Tibial artery (tissue), 4 donors: Measurements from ENCODE around the gene CXCR3.
"Not testable (repeated sequence)": the region's sequence is repeated elsewhere in the genome, so short reads cannot be mapped to it uniquely, and the experiment has no call there.

ENCODE experiments used
- DNase-seq, 2 donors: peaks; one replicate each; pipeline ENCODE4 v3.0.0-alpha.2; 2019
- H3K27ac ChIP-seq, 2 donors: fragments of 200-600 bp; sonication (generic) in 1 of 2; 1 replicate in 1 of 2; 2 replicates in 1 of 2; pipeline ENCODE4 v1.5.1; 2018 to 2019; ENCODE audit warnings: mild to moderate bottlenecking in 1 of 2
- H3K27me3 ChIP-seq, 2 donors: fragments of 200-600 bp; sonication (generic) in 1 of 2; one replicate each; pipeline versions ENCODE4 v1.5.1 to v1.6.0; 2016 to 2019
- H3K36me3 ChIP-seq, 3 donors: fragments of 200-600 bp; sonication (generic) in 2 of 3; one replicate each; pipeline ENCODE4 v1.5.1; 2016 to 2019; ENCODE audit warnings: mild to moderate bottlenecking in 2 of 3
- H3K4me1 ChIP-seq, 4 donors: fragments of 200-600 bp; sonication (generic) in 2 of 4; 1 replicate in 3 of 4; 2 replicates in 1 of 4; pipeline ENCODE4 v1.5.1; 2016 to 2019
- H3K4me3 ChIP-seq, 2 donors: fragments of 200-600 bp; sonication (generic) in 1 of 2; 1 replicate in 1 of 2; 2 replicates in 1 of 2; pipeline ENCODE4 v1.5.1; 2018 to 2019; ENCODE audit warnings: mild to moderate bottlenecking in 2 of 2
- H3K9me3 ChIP-seq, 3 donors: fragments of 200-600 bp; sonication (generic) in 1 of 3; one replicate each; pipeline ENCODE4 v1.5.1; 2016 to 2019
- intact Hi-C: fragments of 100-400 bp; cut with DNase I; formaldehyde crosslinking; loops from one replicate; pipeline ENCODE4 v1.15.0; 2023; ENCODE audit warnings: low total_unique reads
- TF ChIP-seq, protein P1 (sequence below), 2 experiments: fragments of 200-600 bp in 1 of 2; fragments of 450-650 bp in 1 of 2; IDR thresholded peaks; one replicate each; pipeline ENCODE4 v1.5.1; 2017 to 2019; ENCODE audit warnings: antibody characterized with exemption in 2 of 2, mild to moderate bottlenecking in 1 of 2, moderate library complexity in 1 of 2

Gene CXCR3

DNA sequence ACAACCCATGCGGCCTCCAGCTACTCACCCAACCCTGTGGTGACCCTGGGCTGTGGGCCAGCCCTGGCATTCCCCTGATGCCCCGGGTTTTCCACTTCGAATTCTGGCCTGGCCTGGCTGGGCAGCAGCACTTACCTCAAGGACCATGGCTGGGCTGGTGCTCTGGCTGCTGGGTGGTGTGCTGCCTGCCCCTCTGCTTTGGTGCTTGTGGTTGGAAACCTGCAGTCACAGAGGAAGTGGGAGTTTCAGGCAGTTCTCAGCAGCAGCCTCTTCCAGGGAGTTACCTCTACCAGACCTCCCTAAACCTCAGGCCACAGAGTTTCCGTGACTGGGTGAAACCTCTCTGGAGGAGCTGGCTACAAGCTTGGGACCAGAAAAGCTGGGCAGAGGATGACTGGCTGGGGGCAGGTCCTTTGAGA lies at the start of gene CXCR3:
Gene CXCR3, minus strand, starts transcription at position 209 of the 419 bp plus-strand sequence. Its CDS starts 62 bp downstream, at position 147.
- H3K4me3 ChIP-seq, result no peak within 1 kb of the TSS
- TF ChIP-seq, protein P1, sequence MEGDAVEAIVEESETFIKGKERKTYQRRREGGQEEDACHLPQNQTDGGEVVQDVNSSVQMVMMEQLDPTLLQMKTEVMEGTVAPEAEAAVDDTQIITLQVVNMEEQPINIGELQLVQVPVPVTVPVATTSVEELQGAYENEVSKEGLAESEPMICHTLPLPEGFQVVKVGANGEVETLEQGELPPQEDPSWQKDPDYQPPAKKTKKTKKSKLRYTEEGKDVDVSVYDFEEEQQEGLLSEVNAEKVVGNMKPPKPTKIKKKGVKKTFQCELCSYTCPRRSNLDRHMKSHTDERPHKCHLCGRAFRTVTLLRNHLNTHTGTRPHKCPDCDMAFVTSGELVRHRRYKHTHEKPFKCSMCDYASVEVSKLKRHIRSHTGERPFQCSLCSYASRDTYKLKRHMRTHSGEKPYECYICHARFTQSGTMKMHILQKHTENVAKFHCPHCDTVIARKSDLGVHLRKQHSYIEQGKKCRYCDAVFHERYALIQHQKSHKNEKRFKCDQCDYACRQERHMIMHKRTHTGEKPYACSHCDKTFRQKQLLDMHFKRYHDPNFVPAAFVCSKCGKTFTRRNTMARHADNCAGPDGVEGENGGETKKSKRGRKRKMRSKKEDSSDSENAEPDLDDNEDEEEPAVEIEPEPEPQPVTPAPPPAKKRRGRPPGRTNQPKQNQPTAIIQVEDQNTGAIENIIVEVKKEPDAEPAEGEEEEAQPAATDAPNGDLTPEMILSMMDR (IDR thresholded peaks at IDR 0.05), result no peak
- H3K9me3 ChIP-seq, result no peaks in the 10 kb centered on the region
- H3K36me3 ChIP-seq, result peaks cover 0 to 18% (median 10%) of the 10 kb centered on the region in 3 donors
- peaks cover 0 to 19% (median 8%) of the 10 kb centered on the region in 4 donors for H3K4me1 ChIP-seq
- intact Hi-C loops, result no loop called here
- no peaks in the 10 kb centered on the region for H3K27me3 ChIP-seq
- no peak within 1 kb of the TSS for H3K27ac ChIP-seq
- no peak for DNase-seq

DNA sequence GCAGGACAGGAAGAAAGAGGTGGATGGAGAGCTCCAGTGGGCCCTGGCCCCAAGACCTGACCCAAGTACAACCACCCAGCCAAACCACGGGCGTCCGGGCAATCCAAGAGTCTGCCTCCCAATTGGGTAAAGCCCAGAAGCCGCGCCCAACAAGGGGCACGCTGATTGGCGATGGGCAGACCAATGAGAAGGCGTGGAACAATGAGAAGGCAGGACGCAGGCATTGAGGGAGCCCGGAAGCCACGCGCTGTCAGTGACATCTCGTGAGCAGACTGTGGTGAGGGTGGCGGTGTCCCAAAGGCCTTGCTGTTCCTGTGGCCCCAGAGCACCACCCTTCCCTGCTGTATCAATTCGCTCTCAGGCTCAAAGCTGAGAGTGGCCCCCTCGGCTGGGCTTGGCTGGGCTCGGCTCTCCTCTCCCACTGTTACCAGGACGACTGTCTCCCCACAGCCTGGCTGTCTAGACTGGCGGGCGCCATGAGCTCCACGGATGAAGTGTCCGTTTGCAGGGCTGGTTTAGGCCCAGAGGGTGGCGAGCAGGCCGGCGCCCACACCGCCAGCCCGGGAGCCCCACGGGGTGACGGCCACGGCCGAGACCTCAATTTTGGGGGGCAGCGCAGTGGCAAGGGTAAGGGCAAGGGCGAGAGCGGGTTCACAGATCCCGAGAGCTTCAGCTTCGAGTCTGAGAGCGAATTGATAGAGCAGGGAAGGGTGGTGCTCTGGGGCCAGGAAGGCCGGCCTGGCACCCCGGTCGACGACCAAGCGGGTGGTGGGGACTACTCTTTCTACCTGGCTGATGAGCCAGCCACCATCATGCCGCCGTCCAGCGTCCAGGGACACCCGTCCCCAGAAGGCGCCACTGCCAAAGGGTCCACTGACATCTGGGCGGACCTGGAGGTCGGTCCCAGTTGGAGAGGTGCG lies 49.3 kb upstream of the CXCR3 start, which contains the start of gene LOC101059915:
Gene LOC101059915, plus strand, starts transcription at position 219 of the 920 bp plus-strand sequence.
- peak in 1 of 2 donors; percentile 32 for DNase-seq
- Histone ChIP-seq H3K27ac (no peak within 1 kb of the TSS), H3K27me3 (no peaks in the 10 kb centered on the region), H3K4me1 (no peaks in the 10 kb centered on the region), H3K9me3 (no peaks in the 10 kb centered on the region), H3K36me3 (no peaks in the 10 kb centered on the region), H3K4me3 (no peak within 1 kb of the TSS)
- TF ChIP-seq, protein P1 (IDR thresholded peaks at IDR 0.05), result no peak
- intact Hi-C loops, result no loop called here

DNA sequence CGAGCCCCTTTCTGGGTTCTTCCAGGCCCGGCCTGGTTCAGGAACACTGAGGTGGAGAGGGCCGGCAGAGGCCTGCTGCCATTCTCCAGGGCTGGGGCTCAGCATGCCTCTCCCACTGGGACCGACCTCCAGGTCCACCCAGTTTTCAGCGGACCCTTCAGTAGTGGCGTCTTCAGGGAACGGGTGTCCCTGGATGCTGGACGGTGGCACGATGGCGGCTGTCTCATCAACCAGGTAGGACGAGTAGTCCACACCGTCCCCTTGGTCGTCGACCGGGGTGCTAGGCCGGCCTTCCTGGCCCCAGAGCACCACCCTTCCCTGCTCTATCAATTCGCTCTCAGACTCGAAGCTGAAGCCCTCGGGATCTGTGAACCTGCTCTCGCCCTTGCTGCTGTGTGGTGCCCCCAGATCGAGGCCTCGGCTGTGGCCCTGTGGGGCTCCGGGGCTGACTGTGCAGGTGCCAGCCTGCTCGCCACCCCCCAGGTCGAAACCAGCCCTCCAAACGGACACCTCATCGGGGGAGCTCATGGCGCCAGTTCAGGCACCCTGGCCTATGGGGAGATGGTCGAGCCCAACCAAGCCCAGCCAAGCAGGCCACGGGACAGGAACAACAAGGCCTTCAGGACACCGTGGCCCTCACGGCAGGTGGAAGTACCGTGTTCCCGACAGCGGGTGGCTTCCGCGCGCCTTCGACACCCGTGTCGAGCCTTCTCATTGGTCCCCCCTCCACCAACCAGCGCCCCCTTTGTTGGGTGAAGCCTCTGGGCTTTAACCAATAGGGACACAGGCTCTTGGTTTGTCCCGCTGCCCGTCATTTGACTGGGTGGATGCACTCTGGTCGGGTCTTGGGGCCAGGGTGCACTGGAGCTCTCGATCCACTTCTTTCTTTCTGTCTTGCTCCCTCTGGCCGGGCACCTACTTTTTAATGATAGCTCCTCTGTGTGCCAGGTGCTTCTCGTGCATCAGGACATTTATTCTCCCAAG lies 48.2 kb upstream of the CXCR3 start:
- TF ChIP-seq, protein P1 (IDR thresholded peaks at IDR 0.05), result no peak
- Histone ChIP-seq H3K36me3 (no peaks in the 10 kb centered on the region), H3K27me3 (no peaks in the 10 kb centered on the region), H3K27ac (no peak overlapping the region), H3K9me3 (no peaks in the 10 kb centered on the region), H3K4me3 (no peak overlapping the region), H3K4me1 (no peaks in the 10 kb centered on the region)
- intact Hi-C loops, result no loop called here
- DNase-seq, result no peak

DNA sequence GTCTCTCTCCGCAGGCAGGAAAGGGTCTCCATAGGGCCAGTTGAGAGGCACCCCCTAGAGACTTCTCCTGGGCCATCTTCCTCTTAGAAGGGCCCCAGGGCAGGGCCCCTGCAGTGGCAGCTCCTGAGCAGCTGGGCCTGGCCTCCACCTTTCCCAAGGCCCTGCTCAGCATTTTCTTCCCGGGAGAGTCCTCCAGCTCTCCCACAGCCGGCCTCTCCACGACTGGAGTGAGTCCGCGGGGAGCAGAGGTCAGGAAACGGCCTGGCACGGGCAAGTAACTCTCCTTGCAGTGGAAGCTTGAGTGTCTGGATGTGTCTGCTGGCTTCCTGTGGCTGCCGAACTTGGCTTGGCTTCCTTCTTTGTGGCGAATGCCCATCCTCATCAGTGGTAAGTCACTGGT lies 47.4 kb upstream of the CXCR3 start:
- no peak overlapping the region for H3K4me3 ChIP-seq
- DNase-seq, result no peak
- intact Hi-C loops, result no loop called here
- TF ChIP-seq, protein P1 (IDR thresholded peaks at IDR 0.05), result no peak
- no peaks in the 10 kb centered on the region for H3K9me3 ChIP-seq
- no peaks in the 10 kb centered on the region for H3K4me1 ChIP-seq
- H3K36me3 ChIP-seq, result no peaks in the 10 kb centered on the region
- no peaks in the 10 kb centered on the region for H3K27me3 ChIP-seq
- H3K27ac ChIP-seq, result no peak overlapping the region

DNA sequence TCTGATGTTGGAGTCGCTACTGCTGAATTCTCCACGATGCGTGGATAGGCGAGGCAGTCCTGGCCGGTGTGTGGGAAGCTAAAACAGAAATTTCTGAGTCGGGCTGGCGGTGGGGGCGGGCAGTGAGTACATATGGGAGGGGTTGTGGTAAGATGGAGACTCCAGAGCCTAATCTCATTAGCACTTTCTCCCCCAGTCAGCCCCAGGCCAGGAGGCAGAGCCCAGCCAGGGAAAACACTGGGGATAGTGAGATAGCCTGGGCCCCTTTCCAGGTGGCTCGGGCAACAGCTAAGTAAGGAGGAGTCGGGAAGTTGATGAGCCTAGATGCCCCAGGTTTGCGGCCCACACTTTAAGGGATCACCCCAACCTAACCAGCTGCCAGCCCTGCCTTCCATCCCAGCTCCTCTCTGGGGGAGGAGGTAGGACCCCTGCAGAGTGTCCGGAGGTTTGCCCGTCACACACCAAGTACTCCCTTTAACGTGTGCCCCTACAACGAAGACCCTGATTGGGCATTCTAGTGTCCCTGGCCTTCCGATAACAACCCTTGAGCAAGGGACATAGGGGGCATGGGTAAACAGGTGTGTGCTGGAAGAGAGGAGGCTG lies 46.7 kb upstream of the CXCR3 start:
- H3K9me3 ChIP-seq, result no peaks in the 10 kb centered on the region
- no peak for DNase-seq
- H3K36me3 ChIP-seq, result no peaks in the 10 kb centered on the region
- intact Hi-C loops, result no loop called here
- H3K4me3 ChIP-seq, result no peak overlapping the region
- H3K27ac ChIP-seq, result no peak overlapping the region
- H3K4me1 ChIP-seq, result no peaks in the 10 kb centered on the region
- no peaks in the 10 kb centered on the region for H3K27me3 ChIP-seq
- TF ChIP-seq, protein P1 (IDR thresholded peaks at IDR 0.05), result no peak

DNA sequence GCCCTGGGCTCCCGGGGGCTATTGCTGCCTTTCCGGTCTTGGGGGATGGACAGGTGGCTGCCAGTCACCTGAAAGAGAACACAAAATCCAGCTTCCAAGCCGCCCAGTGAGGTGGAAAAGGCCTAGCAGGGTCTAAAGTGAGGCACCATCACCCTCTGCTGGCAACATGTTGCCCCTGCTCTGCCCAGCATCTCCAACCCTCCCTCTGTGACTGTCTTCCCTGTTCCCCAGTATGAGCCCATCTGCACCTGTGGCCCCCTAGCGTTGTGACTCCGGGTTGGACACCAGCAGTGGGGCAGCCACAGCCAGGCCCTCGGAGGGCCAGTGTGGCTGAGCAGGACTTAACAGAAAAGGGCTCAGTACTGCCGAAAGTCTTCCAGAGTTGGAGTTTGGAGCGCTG lies 45.9 kb upstream of the CXCR3 start:
- H3K4me1 ChIP-seq, H3K36me3 ChIP-seq, intact Hi-C loops, H3K9me3 ChIP-seq, DNase-seq, H3K4me3 ChIP-seq, H3K27ac ChIP-seq, H3K27me3 ChIP-seq: not testable (repeated sequence)

DNA sequence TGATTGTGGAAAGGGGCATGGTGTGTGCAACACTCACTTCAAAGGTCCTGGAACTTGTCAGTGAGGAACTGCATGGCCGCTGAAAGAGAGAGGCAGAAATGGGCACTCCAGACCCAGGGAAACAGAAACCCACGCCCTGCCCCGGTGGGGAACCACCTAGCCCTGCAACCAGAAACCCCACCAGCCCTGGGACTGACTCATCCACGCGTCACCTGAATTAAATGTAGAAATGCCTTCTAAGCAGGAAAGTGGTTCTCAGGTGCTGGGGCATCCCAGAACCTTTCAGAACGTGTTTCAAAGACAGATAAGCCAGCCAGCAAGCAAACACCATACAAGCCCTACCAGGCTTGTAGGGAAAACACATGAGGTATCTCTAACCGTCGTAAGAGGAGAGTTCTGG lies 44.9 kb upstream of the CXCR3 start:
- H3K4me3 ChIP-seq, DNase-seq, H3K36me3 ChIP-seq, intact Hi-C loops, H3K4me1 ChIP-seq, H3K27me3 ChIP-seq, H3K9me3 ChIP-seq, H3K27ac ChIP-seq: not testable (repeated sequence)

DNA sequence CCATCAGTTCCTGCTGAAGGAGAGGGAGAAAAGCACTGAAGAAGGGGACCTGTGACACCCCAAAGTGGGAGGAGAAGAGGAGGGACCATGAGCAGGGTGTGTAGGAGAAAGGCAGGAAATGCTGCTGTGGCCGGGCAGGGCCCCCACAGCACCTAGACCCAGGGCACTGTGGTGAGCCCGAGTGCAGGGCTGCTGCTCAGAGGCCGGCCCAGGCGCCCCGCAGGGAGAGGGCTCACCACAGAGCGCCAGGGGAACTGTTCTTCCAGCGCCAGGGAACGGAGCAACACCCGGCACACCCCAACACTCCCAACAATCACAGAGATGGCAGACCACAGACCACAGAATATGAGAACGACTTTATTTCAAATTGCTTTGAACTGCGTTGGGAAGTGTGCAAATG lies 44.3 kb upstream of the CXCR3 start:
- H3K4me1 ChIP-seq, H3K4me3 ChIP-seq, H3K27ac ChIP-seq, H3K27me3 ChIP-seq, intact Hi-C loops, H3K36me3 ChIP-seq, DNase-seq, H3K9me3 ChIP-seq: not testable (repeated sequence)
